HepG2 (cell line): Measurements from ENCODE around the gene SNAPC3. TPM values are rescaled to one million over a fixed set of nuclear protein-coding genes. Genes with fewer than 3 reads are reported as not detected.

Experiments
- AFF4 ChIP-seq: sonication (generic); formaldehyde crosslinking; IDR thresholded peaks from 2 replicates; pipeline ENCODE4 v1.4.0; 2020; ENCODE audit warnings: missing genetic modification reagents
- CENPX ChIP-seq: sonication (generic); formaldehyde crosslinking; IDR thresholded peaks from 2 replicates; pipeline ENCODE4 v1.9.0; 2021; ENCODE audit warnings: mild to moderate bottlenecking, missing genetic modification reagents, moderate library complexity
- ELK4 ChIP-seq: sonication (generic); formaldehyde crosslinking; IDR thresholded peaks from 2 replicates; pipeline ENCODE4 v1.9.0; 2021; ENCODE audit warnings: missing genetic modification reagents, borderline replicate concordance
- FLYWCH1 ChIP-seq: sonication (generic); formaldehyde crosslinking; IDR thresholded peaks from 2 replicates; pipeline ENCODE4 v1.8.1; 2023; ENCODE audit warnings: mild to moderate bottlenecking, missing genetic modification reagents
- GMEB2 ChIP-seq: IDR thresholded peaks from 2 replicates; pipeline ENCODE4 v1.6.1; 2016; ENCODE audit warnings: missing biosample characterization, missing genetic modification reagents, low read depth
- SIN3A ChIP-seq: IDR thresholded peaks from 2 replicates; pipeline ENCODE4 v1.6.1; 2011; ENCODE audit warnings: low read depth, mild to moderate bottlenecking, control low read depth, low read length, borderline replicate concordance
- THAP11 ChIP-seq: IDR thresholded peaks from 2 replicates; pipeline ENCODE4 v1.6.1; 2016; ENCODE audit warnings: missing biosample characterization, missing genetic modification reagents
- UBTF ChIP-seq: sonication (generic); formaldehyde crosslinking; IDR thresholded peaks from 2 replicates; pipeline ENCODE4 v1.4.0; 2020; ENCODE audit warnings: mild to moderate bottlenecking, missing genetic modification reagents
- ZBTB33 ChIP-seq: sonication (generic); formaldehyde crosslinking; IDR thresholded peaks from 2 replicates; pipeline ENCODE4 v1.4.0; 2020; ENCODE audit warnings: missing genetic modification reagents
- ZFP36 ChIP-seq: fragments of 150-350 bp; IDR thresholded peaks from 2 replicates; pipeline ENCODE4 v1.6.1; 2018; ENCODE audit warnings: borderline replicate concordance, low read length, low read depth; ENCODE audit not compliant: partially characterized antibody
- ZNF225 ChIP-seq: sonication (generic); formaldehyde crosslinking; IDR thresholded peaks from 2 replicates; pipeline ENCODE4 v1.4.0; 2020; ENCODE audit warnings: mild to moderate bottlenecking, missing genetic modification reagents
- ZNF496 ChIP-seq: sonication (generic); formaldehyde crosslinking; IDR thresholded peaks from 2 replicates; pipeline ENCODE4 v1.8.1; 2023; ENCODE audit warnings: mild to moderate bottlenecking, moderate library complexity, missing genetic modification reagents; ENCODE audit not compliant: insufficient replicate concordance
- ZNF503 ChIP-seq: sonication (generic); formaldehyde crosslinking; IDR thresholded peaks from 2 replicates; pipeline ENCODE4 v1.4.0; 2020; ENCODE audit warnings: missing genetic modification reagents
- ZNF644 ChIP-seq: IDR thresholded peaks from 2 replicates; pipeline ENCODE4 v1.6.1; 2016; ENCODE audit warnings: low read depth
- polyA plus RNA-seq, 8 experiments: library from polyadenylated mRNA; depleted of rRNA in 3 of 8; stranded (reverse) in 7 of 8; unstranded in 1 of 8; fragments of >200 nt; fragmentation: Illumina TruSeq in 4 of 8; extraction: Trizol in 4 of 8; gene quantifications; 2 replicates each; pipeline versions ENCODE4 v1.2.1 to v1.2.3, GENCODE V29; 2011 to 2016; ENCODE audit warnings: low read depth in 4 of 8, missing spikeins in 1 of 8, mixed read lengths in 1 of 8; ENCODE audit not compliant: insufficient read depth in 1 of 8
- total RNA-seq, 5 experiments: library from RNA; depleted of rRNA; stranded (reverse); fragments of >200 nt; fragmentation: Illumina TruSeq; extraction: Trizol; gene quantifications; 2 replicates each; pipeline ENCODE4 v1.2.3, GENCODE V29; 2016; ENCODE audit warnings: low read depth in 1 of 5

The SNAPC3 gene
- total and polyA plus RNA-seq, 2 of the 13 experiments (the other 11 are each of a cell fraction or from before 2014, with no cell fraction given) = 25.6 to 26.0 TPM

GRCh38 chr9:15422372-15423230 lies at the start of gene SNAPC3 (continued):
- TF ChIP-seq UBTF (CRISPR knock-in tag) (peak; percentile 91), SIN3A (peak; percentile 27; the same call in 1 of the 2 replicates), ZNF225 (CRISPR knock-in tag) (peak; percentile 40; the same call in 1 of the 2 replicates), THAP11 (CRISPR knock-in tag) (peak; percentile 100), ZNF644 (CRISPR knock-in tag) (no peak), FLYWCH1 (CRISPR knock-in tag) (no peak), GMEB2 (CRISPR knock-in tag) (peak; percentile 89), CENPX (CRISPR knock-in tag) (no peak), AFF4 (CRISPR knock-in tag) (0 out of 2 replicates have a peak, but pooled peaks have one; percentile 27), ZBTB33 (CRISPR knock-in tag) (peak; percentile 28; the same call in 1 of the 2 replicates), ZNF496 (CRISPR knock-in tag) (no peak), ZNF503 (CRISPR knock-in tag) (no peak; the same call in 1 of the 2 replicates), ELK4 (CRISPR knock-in tag) (no peak), ZFP36 (no peak)
